ENCODE measurements around the gene MSANTD1.

The MSANTD1 gene

GRCh38 chr4:3303923-3304710, 55.2 kb downstream of the MSANTD1 start:
- DNase-seq (ENCODE audit: low read depth) = no peak

GRCh38 chr4:3304831-3305609, 56.1 kb downstream of the MSANTD1 start:
- DNase-seq (ENCODE audit: low read depth) = no peak

DNA sequence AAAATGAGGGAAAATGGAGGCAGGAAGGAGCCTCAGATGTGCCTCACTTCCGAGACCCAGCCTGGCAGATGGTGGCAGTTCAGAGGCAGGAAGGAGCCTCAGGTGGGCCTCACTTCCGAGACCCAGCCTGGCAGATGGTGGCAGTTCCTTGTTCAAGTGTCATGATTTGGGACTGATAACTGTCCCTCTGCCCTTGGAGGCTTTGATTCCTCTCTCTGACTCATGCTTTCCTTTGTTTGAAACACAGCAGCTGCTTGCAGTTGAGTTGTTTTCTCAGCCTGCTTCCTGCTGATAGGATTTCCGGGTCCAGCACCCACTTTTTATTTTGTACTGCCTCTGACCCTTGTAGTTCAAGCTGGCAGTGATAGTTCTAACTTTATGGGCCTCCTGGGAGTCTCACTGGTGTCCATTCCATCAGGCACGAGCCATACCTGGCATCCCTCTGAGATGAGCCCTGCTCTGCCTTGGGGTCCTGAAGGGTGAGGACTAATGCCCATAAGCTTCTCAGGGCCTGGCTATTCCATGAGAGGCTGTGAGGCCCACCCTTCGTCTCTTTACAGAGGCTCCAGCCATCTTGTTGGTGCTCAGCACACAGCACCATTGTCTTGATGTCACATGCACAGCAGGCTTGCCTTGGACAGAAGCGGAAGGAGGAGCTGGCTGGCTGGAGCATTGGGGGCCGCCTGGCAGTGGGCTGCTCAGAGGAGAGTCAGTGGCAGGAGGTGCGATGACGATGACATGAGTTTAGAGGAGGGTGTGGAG, 56.8 kb downstream of the MSANTD1 start:
- DNase-seq (ENCODE audit: low read depth) = no peak

Data from stromal cell of bone marrow (primary cell).